Activated naive CD4-positive, alpha-beta T cell treated with anti-CD3 and anti-CD28 coated beads, Interleukin-2, amount 50 U/mL, for 24 hours (primary cell): ENCODE data around the gene MRPL39.

ENCODE experiments used
- H3K27ac Mint-ChIP-seq: one replicate; pipeline ENCODE4 v1.8.0; 2021; ENCODE audit warnings: mild to moderate bottlenecking, mixed read lengths
- H3K27me3 Mint-ChIP-seq: one replicate; pipeline ENCODE4 v1.8.0; 2021; ENCODE audit warnings: mixed read lengths
- H3K36me3 Mint-ChIP-seq: one replicate; pipeline ENCODE4 v1.8.0; 2021; ENCODE audit warnings: mixed read lengths
- H3K4me1 Mint-ChIP-seq: one replicate; pipeline ENCODE4 v1.8.0; 2021; ENCODE audit warnings: mixed read lengths
- H3K4me3 Mint-ChIP-seq: one replicate; pipeline ENCODE4 v1.8.0; 2021; ENCODE audit warnings: mild to moderate bottlenecking, mixed read lengths
- H3K9me3 Mint-ChIP-seq: one replicate; pipeline ENCODE4 v1.8.0; 2021; ENCODE audit warnings: mixed read lengths

Gene MRPL39

DNA sequence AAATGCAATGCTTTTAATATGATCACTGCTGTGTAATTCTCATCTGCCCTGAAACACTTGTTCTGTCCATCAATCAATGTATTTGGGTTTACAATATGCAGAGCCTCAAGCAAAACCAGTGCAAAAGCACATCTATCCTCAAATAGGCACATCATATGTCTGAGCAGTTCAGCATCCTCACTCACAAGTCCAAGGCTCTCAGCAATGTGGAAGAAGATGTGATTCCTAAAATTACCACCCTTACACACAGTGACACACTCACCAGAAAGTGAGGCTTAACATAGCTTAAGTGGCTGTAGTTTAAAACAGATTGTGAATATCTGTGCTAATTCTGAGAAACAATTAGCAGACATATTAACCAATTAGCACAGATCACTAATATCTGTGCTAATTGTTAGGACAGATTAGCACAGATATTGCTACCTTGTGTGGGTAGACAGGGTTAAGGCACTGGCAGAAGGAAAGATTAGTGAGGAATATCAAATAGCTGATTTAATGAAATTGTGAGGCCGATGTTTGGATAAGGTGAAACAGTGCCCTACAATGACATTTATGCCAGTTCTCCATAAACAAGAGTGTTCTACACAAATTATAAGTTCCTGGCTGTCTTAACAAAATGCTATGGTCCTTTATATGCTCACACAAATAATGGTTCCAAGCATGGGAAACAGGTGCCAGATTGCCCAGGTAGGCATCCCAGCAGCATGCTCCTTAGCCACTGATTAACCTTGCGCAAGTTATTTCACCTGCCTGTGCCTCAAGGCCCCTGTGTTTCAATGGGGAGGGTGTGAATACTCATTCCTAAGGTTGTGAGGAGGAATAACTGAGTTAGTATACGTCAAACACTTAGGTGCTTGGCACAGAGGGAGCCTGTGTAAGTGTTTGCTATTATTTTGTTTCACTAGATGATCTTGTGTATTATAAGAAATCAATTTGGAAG is 41.7 kb downstream of the MRPL39 start:
- H3K4me1 Mint-ChIP-seq, result peaks cover 16% of the 10 kb centered on the region
- H3K4me3 Mint-ChIP-seq, result peak overlapping the region; percentile 96
- H3K27ac Mint-ChIP-seq, result peak overlapping the region; percentile 99
- H3K36me3 Mint-ChIP-seq, result peaks cover 72% of the 10 kb centered on the region
- no peaks in the 10 kb centered on the region for H3K27me3 Mint-ChIP-seq
- no peaks in the 10 kb centered on the region for H3K9me3 Mint-ChIP-seq

DNA sequence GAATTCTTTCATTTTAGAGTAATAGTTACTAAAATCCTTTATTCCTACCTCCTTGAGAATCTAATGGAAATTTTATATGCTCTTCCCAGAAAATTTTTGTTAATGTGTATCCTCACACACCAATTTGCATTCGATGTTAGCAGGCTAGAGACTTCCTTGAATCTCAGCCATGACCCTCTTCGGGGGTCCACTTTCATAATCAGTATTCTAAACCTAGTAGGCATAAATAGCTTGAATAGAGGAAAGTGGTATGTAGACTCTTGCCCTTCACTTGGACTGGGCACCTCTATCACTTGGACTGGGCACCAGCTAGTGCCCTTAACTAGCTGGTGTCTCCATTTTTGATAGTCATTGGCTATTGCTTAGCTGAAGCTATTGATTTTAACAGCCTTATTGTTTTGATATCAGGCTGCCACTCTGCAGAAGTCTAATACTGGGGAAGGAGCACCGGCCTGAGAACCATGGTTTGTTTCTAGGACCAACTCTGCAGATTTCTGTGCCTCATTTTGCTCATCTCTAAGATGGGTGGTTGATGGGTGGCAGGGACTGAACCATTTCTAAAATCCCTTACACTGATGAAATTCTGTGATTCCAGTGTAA is 42.8 kb downstream of the MRPL39 start:
- peak overlapping the region; percentile 96 for H3K4me3 Mint-ChIP-seq
- peaks cover 22% of the 10 kb centered on the region for H3K4me1 Mint-ChIP-seq
- peak overlapping the region; percentile 99 for H3K27ac Mint-ChIP-seq
- no peaks in the 10 kb centered on the region for H3K9me3 Mint-ChIP-seq
- no peaks in the 10 kb centered on the region for H3K27me3 Mint-ChIP-seq
- peaks cover 67% of the 10 kb centered on the region for H3K36me3 Mint-ChIP-seq

DNA sequence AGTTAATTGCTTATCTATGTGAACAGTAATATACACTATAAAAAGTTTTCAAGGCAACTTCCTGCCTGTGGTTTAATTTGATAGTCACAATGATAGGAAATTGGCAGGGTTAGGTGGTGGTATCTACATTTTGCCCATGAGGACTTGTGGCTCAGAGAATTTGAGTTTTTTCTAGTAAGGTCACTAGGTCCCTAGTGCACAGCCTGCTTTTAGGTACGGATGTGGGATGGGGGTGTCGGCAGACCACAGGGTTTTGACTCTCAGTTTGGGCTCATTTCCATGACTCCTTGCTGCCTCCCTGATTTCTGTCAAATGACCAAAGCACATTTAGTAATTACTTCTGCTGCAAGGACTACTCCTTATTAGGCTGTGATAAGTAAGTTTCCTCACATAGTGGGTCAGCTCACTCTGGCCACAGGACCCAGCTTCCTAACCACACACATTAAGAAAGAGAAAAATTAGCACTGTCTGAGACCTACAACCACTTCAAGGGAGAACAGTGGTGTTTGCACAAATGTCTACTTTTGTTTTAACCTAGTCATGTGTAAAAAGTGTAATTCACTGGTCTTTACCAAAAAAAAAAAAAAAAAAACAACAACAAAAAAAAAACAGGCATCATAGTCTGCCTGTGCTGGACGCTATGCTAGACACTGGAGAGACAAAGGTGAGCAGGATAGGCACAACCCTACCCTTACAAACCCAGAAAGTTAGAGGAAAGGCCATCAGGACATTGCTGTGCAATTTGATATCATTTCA is 43.7 kb downstream of the MRPL39 start:
- H3K27me3 Mint-ChIP-seq, result no peaks in the 10 kb centered on the region
- peaks cover 63% of the 10 kb centered on the region for H3K36me3 Mint-ChIP-seq
- H3K4me1 Mint-ChIP-seq, result peaks cover 28% of the 10 kb centered on the region
- H3K4me3 Mint-ChIP-seq, result peak overlapping the region; percentile 96
- H3K9me3 Mint-ChIP-seq, result no peaks in the 10 kb centered on the region
- H3K27ac Mint-ChIP-seq, result peak overlapping the region; percentile 99

DNA sequence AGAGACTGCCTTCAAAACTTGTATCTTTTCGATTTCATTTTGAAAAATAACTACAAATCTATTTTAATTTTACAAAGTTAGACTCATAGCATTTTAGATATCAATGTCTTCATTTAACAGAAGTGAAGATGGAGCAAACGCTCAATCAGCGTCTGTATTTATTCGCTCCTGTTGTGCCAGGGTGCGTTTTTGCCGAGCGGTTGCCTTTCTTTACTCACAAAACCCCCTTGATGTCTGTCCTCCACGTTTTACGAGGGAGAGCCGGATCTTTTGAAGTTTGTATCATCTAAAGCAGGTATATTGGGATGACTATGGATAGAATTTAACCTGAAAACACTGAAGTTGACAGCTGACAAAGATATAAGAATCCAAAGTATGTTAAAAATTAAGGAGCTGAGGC is 44.6 kb downstream of the MRPL39 start:
- Mint-ChIP-seq H3K9me3 (no peaks in the 10 kb centered on the region), H3K36me3 (peaks cover 55% of the 10 kb centered on the region), H3K27ac (peak overlapping the region; percentile 99), H3K4me1 (peaks cover 33% of the 10 kb centered on the region), H3K27me3 (no peaks in the 10 kb centered on the region), H3K4me3 (peak overlapping the region; percentile 96)

DNA sequence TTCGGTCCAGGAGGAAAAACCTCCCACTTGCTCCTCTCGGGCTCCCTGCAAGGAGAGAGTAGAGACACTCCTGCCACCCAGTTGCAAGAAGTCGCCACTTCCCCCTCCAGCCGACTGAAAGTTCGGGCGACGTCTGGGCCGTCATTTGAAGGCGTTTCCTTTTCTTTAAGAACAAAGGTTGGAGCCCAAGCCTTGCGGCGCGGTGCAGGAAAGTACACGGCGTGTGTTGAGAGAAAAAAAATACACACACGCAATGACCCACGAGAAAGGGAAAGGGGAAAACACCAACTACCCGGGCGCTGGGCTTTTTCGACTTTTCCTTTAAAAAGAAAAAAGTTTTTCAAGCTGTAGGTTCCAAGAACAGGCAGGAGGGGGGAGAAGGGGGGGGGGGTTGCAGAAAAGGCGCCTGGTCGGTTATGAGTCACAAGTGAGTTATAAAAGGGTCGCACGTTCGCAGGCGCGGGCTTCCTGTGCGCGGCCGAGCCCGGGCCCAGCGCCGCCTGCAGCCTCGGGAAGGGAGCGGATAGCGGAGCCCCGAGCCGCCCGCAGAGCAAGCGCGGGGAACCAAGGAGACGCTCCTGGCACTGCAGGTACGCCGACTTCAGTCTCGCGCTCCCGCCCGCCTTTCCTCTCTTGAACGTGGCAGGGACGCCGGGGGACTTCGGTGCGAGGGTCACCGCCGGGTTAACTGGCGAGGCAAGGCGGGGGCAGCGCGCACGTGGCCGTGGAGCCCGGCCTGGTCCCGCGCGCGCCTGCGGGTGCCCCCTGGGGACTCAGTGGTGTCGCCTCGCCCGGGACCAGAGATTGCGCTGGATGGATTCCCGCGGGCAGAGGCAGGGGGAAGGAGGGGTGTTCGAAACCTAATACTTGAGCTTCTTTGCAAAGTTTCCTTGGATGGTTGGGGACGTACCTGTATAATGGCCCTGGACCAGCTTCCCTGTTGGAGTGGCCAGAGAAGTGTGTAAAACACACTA is 45.3 kb downstream of the MRPL39 start:
- Mint-ChIP-seq H3K9me3 (no peaks in the 10 kb centered on the region), H3K4me1 (peaks cover 40% of the 10 kb centered on the region), H3K36me3 (peaks cover 48% of the 10 kb centered on the region)

DNA sequence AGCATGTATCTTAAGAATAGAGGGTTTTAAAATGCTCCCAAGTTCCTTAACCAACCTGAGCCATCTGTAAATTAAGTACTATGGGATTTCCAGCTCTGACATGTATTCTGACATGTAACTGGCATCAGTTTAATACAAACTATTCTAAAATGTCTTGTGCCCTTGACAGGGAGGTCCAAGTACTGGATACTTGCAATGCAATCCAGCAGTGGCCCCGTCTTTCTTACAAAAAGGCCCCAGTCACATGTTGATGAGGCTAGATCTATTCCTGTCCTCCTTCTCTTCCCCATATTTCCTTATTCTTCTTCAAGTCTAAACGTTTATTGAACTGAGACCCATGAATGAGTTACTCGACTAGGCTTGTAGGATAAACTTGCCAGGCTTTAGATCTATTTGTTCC is 46.4 kb downstream of the MRPL39 start:
- Mint-ChIP-seq H3K4me1 (peaks cover 50% of the 10 kb centered on the region), H3K27ac (peak overlapping the region; percentile 99), H3K4me3 (peak overlapping the region; percentile 96), H3K36me3 (peaks cover 39% of the 10 kb centered on the region), H3K9me3 (no peaks in the 10 kb centered on the region), H3K27me3 (no peaks in the 10 kb centered on the region)

More for the DNA sequence above, 45.3 kb downstream of the MRPL39 start:
- H3K27ac Mint-ChIP-seq, result peak overlapping the region; percentile 99
- no peaks in the 10 kb centered on the region for H3K27me3 Mint-ChIP-seq
- peak overlapping the region; percentile 96 for H3K4me3 Mint-ChIP-seq

DNA sequence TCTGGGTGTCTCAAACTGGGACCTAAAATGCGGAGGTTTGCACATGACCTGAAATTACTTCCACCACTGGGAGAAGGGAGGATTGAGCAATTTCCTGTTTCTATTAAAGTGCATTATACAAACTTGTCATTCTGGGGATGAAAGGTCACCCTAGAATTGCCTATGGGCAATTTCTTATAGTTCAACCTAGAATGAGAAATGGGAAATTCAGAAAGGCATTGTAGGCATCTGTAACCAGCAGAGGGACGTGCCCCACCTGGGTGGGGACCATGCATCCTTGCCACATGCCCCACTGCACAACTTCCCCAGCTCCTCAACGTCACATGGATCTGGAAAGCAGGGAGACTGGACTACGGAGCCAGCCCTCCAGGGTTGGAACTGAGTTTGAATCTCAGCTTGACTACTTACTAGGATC is 47.0 kb downstream of the MRPL39 start:
- peak overlapping the region; percentile 99 for H3K27ac Mint-ChIP-seq

DNA sequence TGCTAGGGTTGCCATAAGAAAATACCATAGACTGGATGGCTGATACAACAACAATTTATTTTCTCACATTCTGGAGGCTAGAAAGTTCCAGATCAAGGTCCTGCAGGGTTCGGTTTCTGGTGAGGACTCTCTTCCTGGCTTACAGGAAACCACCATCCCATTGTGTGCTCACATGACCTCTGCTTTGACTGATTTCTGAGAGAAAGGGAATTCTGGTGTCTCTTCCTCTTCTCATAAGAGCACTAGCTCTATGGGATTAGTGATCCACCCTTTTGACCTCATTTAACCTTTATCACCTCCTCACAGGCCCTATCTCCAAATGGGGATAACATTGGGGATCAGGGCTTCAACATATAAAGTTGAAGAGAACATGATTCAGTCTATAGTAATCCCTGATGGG is 47.5 kb downstream of the MRPL39 start:
- H3K4me1 Mint-ChIP-seq, result peaks cover 61% of the 10 kb centered on the region
- peaks cover 4% of the 10 kb centered on the region for H3K9me3 Mint-ChIP-seq
- H3K36me3 Mint-ChIP-seq, result peaks cover 29% of the 10 kb centered on the region
- H3K4me3 Mint-ChIP-seq, result peak overlapping the region; percentile 96
- no peaks in the 10 kb centered on the region for H3K27me3 Mint-ChIP-seq
- H3K27ac Mint-ChIP-seq, result peak overlapping the region; percentile 99

More for the DNA sequence above, 47.0 kb downstream of the MRPL39 start:
- H3K4me1 Mint-ChIP-seq, result peaks cover 56% of the 10 kb centered on the region
- no peaks in the 10 kb centered on the region for H3K9me3 Mint-ChIP-seq
- peaks cover 34% of the 10 kb centered on the region for H3K36me3 Mint-ChIP-seq
- H3K4me3 Mint-ChIP-seq, result peak overlapping the region; percentile 96
- H3K27me3 Mint-ChIP-seq, result no peaks in the 10 kb centered on the region

DNA sequence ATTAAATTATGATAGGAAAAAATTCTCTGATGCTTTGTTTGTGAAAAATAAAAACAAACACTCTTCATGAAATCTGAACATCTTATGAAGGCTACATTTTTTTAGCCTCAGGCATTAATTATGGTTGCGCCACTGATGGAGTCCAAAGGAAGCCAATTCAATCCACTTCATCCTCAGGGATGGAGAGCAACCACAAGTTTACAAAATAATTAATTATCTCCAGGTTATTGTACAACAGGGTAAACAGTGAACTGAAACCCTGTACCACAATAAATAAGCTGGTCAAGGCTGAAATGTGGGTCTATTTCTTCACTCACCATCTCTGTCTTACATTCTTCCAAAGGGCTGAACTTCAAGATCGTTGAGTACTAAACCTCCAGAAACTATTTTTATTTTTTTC is 49.2 kb downstream of the MRPL39 start:
- peaks cover 71% of the 10 kb centered on the region for H3K4me1 Mint-ChIP-seq
- H3K27ac Mint-ChIP-seq, result peak overlapping the region; percentile 82
- no peaks in the 10 kb centered on the region for H3K27me3 Mint-ChIP-seq
- H3K4me3 Mint-ChIP-seq, result no peak overlapping the region
- H3K36me3 Mint-ChIP-seq, result peaks cover 12% of the 10 kb centered on the region
- H3K9me3 Mint-ChIP-seq, result peaks cover 11% of the 10 kb centered on the region

DNA sequence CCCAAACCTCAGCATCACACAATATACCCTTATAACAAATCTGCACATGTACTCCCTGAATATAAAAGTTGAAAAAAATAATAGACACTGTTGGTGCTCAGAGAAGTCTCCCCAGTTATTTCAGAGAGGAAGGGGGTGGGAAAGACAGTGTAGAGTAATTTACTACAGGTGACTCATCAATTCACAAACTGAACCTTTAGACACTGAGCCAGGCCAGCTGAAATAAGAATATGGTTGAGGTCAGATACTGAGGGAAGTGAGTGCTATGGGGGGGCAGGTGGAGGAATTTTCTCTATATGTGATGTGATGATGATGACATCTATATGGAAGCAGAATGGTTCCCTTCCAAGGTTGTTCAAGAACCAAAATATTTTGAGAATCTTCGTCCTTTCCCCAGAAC is 50.1 kb downstream of the MRPL39 start:
- Mint-ChIP-seq H3K27me3 (no peaks in the 10 kb centered on the region), H3K36me3 (peaks cover 4% of the 10 kb centered on the region), H3K4me3 (peak overlapping the region; percentile 3), H3K9me3 (peaks cover 11% of the 10 kb centered on the region), H3K4me1 (peaks cover 71% of the 10 kb centered on the region), H3K27ac (peak overlapping the region; percentile 77)

DNA sequence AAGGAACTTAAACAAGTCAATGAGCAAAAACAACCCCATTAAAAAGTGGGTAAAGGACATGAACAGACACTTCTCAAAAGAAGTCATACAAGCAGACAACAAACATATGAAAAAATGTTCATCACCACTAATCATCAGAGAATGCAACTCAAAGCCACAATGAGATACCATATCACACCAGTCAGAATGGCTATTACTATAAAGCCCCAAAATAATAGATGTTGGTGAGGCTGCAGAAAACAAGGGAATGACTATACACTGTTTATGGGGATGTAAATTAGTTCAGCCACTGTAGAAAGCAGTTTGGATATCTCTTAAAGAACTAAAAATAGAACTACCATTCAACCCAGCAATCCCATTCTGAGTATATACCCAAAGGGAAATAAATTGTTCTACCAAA is 51.2 kb downstream of the MRPL39 start:
- H3K4me3 Mint-ChIP-seq, result peak overlapping the region; percentile 87
- H3K9me3 Mint-ChIP-seq, result peaks cover 11% of the 10 kb centered on the region
- H3K36me3 Mint-ChIP-seq, result peaks cover 4% of the 10 kb centered on the region
- peak overlapping the region; percentile 97 for H3K27ac Mint-ChIP-seq
- no peaks in the 10 kb centered on the region for H3K27me3 Mint-ChIP-seq
- peaks cover 69% of the 10 kb centered on the region for H3K4me1 Mint-ChIP-seq

DNA sequence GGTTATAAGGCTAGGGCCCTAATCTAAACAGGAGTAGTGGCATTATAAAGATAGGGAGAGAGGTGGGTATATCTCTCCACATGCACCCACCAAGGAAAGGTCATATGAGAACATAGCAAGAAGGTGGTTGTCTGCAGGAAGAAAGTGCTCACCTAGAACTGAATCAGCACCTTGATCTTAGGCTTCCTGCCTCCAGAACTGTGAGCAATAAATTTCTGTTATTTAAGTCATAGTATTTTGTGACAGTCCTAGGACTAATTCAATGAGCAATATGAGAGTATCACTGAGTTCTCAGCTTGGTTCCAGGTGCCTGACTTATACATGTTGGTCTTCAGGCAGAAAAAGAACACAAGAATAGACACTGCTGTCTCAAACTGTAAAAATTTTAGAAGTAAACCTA is 51.8 kb downstream of the MRPL39 start:
- H3K9me3 Mint-ChIP-seq, result peaks cover 11% of the 10 kb centered on the region
- H3K36me3 Mint-ChIP-seq, result peaks cover 2% of the 10 kb centered on the region
- peak overlapping the region; percentile 87 for H3K4me3 Mint-ChIP-seq
- H3K27ac Mint-ChIP-seq, result peak overlapping the region; percentile 97
- H3K27me3 Mint-ChIP-seq, result no peaks in the 10 kb centered on the region
- H3K4me1 Mint-ChIP-seq, result peaks cover 63% of the 10 kb centered on the region

DNA sequence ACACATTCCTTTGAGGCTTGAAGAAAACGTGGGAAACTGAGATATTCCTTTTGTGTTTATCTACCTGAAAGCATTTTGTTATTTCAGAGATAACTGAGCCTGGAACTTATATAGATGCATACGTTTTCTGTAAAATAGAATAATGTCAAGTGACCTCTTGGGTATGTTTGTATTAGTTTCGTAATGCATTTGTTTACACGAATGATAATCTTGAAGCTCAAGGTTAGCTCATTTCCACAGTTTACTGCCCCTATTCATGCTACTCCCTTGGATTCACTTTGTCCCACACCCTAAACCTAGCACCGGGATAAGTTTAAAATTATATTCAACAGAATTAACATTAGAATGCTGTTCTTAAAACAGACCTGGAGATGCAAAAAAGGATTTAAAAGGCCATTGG is 54.4 kb downstream of the MRPL39 start:
- no peak overlapping the region for H3K27ac Mint-ChIP-seq
- H3K9me3 Mint-ChIP-seq, result peaks cover 11% of the 10 kb centered on the region
- H3K4me1 Mint-ChIP-seq, result peaks cover 40% of the 10 kb centered on the region
- H3K27me3 Mint-ChIP-seq, result no peaks in the 10 kb centered on the region
- no peak overlapping the region for H3K4me3 Mint-ChIP-seq
- no peaks in the 10 kb centered on the region for H3K36me3 Mint-ChIP-seq

DNA sequence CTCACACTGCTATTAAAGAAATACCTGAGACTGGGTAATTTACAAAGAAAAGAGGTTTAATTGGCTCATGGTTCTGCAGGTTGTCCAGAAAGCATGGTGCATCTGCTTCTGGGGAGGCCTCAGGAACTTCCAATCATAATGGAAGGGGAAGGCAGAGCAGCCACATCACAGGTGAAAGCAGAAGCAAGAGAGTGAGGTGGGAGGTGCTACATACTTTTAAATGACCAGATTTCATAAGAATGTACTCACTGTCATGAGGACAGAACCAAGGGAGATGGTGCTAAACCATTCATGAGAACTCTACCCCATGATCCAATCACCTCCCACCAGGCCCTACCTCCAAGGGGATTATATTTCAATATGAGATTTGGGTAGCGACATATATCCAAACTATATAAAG is 55.7 kb downstream of the MRPL39 start:
- Mint-ChIP-seq H3K36me3 (no peaks in the 10 kb centered on the region), H3K4me1 (peaks cover 28% of the 10 kb centered on the region), H3K9me3 (peaks cover 11% of the 10 kb centered on the region), H3K4me3 (no peak overlapping the region), H3K27me3 (no peaks in the 10 kb centered on the region), H3K27ac (no peak overlapping the region)
